Measurements from ENCODE around the gene EPX.

DNA sequence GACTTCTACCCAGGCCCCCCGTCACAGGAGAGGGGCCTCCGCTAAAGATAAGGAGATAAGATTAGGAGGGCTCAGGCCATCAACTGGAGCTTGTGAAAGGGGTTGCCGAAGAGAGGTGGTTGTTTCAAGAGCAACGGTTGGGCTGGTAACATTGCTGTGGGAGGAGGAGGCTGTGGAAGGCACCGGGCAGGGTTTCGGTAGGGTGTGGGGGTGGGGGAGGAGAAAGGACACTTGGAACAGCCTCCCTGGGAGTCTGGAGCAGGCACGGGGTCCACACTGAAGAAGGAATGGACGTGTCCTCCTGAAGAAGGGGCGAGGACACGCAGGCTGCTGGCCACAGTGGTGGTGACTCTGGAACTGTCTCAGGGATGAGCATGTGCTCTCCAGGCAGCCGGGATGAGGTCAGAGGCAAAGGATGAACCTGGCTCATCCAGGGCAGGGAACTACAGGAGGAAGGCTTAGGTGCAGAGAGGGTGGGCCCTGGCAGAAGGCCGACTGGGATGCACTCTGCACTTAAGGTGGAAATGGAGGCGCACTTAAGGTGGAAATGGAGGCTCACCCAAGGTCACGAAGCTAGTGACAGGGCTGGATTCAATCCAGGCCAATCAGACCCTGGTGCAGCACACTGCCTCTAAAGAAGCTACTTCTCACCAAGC is 1.2 kb upstream of the EPX start:
- TF ChIP-seq, protein P1, sequence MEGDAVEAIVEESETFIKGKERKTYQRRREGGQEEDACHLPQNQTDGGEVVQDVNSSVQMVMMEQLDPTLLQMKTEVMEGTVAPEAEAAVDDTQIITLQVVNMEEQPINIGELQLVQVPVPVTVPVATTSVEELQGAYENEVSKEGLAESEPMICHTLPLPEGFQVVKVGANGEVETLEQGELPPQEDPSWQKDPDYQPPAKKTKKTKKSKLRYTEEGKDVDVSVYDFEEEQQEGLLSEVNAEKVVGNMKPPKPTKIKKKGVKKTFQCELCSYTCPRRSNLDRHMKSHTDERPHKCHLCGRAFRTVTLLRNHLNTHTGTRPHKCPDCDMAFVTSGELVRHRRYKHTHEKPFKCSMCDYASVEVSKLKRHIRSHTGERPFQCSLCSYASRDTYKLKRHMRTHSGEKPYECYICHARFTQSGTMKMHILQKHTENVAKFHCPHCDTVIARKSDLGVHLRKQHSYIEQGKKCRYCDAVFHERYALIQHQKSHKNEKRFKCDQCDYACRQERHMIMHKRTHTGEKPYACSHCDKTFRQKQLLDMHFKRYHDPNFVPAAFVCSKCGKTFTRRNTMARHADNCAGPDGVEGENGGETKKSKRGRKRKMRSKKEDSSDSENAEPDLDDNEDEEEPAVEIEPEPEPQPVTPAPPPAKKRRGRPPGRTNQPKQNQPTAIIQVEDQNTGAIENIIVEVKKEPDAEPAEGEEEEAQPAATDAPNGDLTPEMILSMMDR (IDR thresholded peaks at IDR 0.05): no peak
- TF ChIP-seq POLR2A (IDR thresholded peaks at IDR 0.05): no peak

Measured in Peyer's patch (tissue), 4 donors.